OCI-LY3 (cell line): ENCODE data around the gene GNAI1.

ENCODE experiments used
- H2AFZ ChIP-seq: fragments of 200-600, 300-600 bp; shearing (Covaris generic); 2 replicates; pipeline ENCODE4 v1.6.0; 2014; ENCODE audit warnings: antibody characterized with exemption, low read depth, low read length
- H3K27ac ChIP-seq: fragments of 200-600, 300-600 bp; sonication (generic); 2 replicates; pipeline ENCODE4 v1.5.1; 2014; ENCODE audit warnings: mild to moderate bottlenecking, low read length, moderate library complexity, mixed read lengths
- H3K27me3 ChIP-seq: fragments of 200-600, 300-600 bp; sonication (generic); 2 replicates; pipeline ENCODE4 v1.6.1; 2014; ENCODE audit warnings: low read depth, low read length, mixed read lengths
- H3K36me3 ChIP-seq: fragments of 200-600, 300-600 bp; sonication (generic); replicated peaks from 2 replicates; pipeline ENCODE3; 2014; ENCODE audit warnings: low read depth, low read length, mixed read lengths
- H3K4me1 ChIP-seq: fragments of 300-600, 200-600 bp; sonication (generic); 2 replicates; pipeline ENCODE4 v1.6.1; 2014; ENCODE audit warnings: low read length, mixed read lengths
- H3K4me2 ChIP-seq: fragments of 200-600, 300-600 bp; sonication (generic); 2 replicates; pipeline ENCODE4 v1.6.1; 2014; ENCODE audit warnings: low read length, mixed read lengths
- H3K4me3 ChIP-seq: fragments of 300-600, 200-600 bp; sonication (generic); 2 replicates; pipeline ENCODE4 v1.5.1; 2014; ENCODE audit warnings: antibody characterized with exemption, mild to moderate bottlenecking, low read length, moderate library complexity
- H3K79me2 ChIP-seq: fragments of 300-600, 200-600 bp; shearing (Covaris generic); 2 replicates; pipeline ENCODE4 v1.6.1; 2014; ENCODE audit warnings: mild to moderate bottlenecking, low read length, mixed read lengths
- H3K9ac ChIP-seq: fragments of 300-600, 200-600 bp; shearing (Covaris generic); 2 replicates; pipeline ENCODE4 v1.6.0; 2014; ENCODE audit warnings: mild to moderate bottlenecking, low read length, moderate library complexity
- H3K9me3 ChIP-seq: fragments of 200-600, 300-600 bp; shearing (Covaris generic); 2 replicates; pipeline ENCODE4 v1.6.1; 2014; ENCODE audit warnings: low read length, mixed read lengths; ENCODE audit not compliant: insufficient read depth
- H4K20me1 ChIP-seq: fragments of 200-600, 300-600 bp; sonication (generic); 2 replicates; pipeline ENCODE4 v1.6.1; 2016; ENCODE audit warnings: low read length, mixed read lengths; ENCODE audit not compliant: insufficient read depth
- EZH2phosphoT487 ChIP-seq: fragments of 200-600 bp; shearing (Covaris generic); IDR thresholded peaks from 2 replicates; pipeline ENCODE4 v1.6.1; 2018; ENCODE audit warnings: antibody characterized with exemption, mixed run types, low read depth
- TF ChIP-seq, protein P1 (sequence below): fragments of 200-600, 300-600 bp; sonication (generic); IDR thresholded peaks from 2 replicates; pipeline ENCODE4 v1.5.1; 2014; ENCODE audit warnings: antibody characterized with exemption, low read length, low read depth

The GNAI1 gene

DNA sequence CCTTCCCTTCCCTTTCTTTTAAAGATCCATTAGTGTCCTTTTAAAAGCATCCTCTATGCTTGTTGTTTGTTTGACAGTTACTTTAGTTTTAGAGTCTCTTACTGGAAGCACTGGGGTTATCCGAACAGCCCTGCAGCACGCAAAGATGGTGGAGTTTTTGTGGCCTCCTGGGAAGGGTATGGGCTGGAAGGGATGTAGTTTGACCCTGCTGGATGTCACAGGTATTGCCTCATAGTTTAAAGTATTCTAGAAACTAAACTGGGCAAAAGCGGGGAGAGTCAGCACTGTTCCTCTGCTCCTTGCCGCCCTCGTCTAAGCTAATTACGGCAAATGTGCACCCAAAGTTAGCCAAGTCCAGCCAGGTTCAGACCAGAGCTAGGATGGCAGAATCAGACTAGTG is 35.8 kb upstream of the GNAI1 start:
- Histone ChIP-seq H3K4me2 (no peak overlapping the region), H3K9ac (no peak overlapping the region), H3K4me1 (no peaks in the 10 kb centered on the region), H3K36me3 (no peaks in the 10 kb centered on the region), H3K4me3 (no peak overlapping the region), H3K9me3 (no peaks in the 10 kb centered on the region), H4K20me1 (no peaks in the 10 kb centered on the region), H3K79me2 (no peaks in the 10 kb centered on the region), H3K27ac (no peak overlapping the region), H2AFZ (no peak overlapping the region), H3K27me3 (no peaks in the 10 kb centered on the region)
- TF ChIP-seq, protein P1, sequence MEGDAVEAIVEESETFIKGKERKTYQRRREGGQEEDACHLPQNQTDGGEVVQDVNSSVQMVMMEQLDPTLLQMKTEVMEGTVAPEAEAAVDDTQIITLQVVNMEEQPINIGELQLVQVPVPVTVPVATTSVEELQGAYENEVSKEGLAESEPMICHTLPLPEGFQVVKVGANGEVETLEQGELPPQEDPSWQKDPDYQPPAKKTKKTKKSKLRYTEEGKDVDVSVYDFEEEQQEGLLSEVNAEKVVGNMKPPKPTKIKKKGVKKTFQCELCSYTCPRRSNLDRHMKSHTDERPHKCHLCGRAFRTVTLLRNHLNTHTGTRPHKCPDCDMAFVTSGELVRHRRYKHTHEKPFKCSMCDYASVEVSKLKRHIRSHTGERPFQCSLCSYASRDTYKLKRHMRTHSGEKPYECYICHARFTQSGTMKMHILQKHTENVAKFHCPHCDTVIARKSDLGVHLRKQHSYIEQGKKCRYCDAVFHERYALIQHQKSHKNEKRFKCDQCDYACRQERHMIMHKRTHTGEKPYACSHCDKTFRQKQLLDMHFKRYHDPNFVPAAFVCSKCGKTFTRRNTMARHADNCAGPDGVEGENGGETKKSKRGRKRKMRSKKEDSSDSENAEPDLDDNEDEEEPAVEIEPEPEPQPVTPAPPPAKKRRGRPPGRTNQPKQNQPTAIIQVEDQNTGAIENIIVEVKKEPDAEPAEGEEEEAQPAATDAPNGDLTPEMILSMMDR, result no peak
- no peak for TF ChIP-seq EZH2phosphoT487

DNA sequence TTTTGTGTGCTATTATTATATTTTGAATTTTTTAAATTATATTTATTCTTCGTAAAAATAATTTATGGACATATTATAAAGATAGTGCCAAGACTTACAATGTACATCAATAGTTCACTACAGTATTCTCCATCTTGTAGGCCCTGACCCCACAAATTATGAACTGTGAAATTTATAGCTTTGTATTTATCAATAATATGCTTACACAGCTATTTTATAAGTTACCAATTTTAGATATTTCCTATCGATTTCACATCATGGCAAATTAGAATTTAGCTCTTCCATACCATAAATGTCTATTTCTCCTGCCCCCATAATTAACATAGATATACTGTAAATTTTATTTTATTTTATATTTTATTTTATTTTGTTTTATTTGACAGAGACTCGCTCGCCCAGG is 34.4 kb upstream of the GNAI1 start:
- TF ChIP-seq, protein P1, result no peak
- no peak for TF ChIP-seq EZH2phosphoT487
- no peaks in the 10 kb centered on the region for H3K4me1 ChIP-seq
- no peaks in the 10 kb centered on the region for H3K36me3 ChIP-seq
- H3K9me3 ChIP-seq, result no peaks in the 10 kb centered on the region
- no peaks in the 10 kb centered on the region for H3K27me3 ChIP-seq
- no peak overlapping the region for H3K27ac ChIP-seq
- no peak overlapping the region for H2AFZ ChIP-seq
- no peaks in the 10 kb centered on the region for H4K20me1 ChIP-seq
- H3K4me2 ChIP-seq, result no peak overlapping the region
- H3K9ac ChIP-seq, result no peak overlapping the region
- no peaks in the 10 kb centered on the region for H3K79me2 ChIP-seq
- H3K4me3 ChIP-seq, result no peak overlapping the region

DNA sequence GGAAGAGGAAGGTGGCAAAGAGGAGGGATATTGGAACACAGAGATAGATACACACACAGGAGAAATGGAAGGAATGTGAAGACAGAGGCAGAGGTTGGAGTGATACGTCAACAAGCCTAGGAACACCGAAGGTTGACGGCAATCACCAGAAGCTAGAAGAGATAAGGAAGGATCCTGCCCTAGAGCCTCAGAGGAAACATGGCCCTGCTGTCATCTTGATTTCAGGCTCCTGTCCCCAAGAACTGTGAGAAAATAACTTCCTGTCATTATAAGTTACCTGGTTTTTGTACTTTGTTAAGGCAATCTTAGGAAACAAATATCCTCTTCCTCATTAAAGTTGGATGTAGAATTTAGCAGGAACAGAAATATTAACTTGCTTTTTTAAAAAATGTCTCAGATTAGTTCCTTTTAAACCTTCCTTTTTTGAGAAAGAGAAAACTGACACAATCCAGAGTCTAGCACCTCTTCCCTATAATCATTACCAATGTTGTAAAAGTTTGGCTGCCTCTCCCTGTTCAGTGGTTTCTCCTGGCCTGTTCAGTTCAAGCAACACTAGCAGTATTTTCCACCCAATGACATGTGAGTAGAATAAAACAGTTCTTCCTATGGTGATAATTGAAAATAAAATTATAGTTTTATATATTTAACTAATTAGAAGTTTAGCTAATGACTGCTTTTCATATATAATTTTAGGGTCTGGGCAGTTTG is 28.8 kb upstream of the GNAI1 start:
- H3K27ac ChIP-seq, result no peak overlapping the region
- H3K9ac ChIP-seq, result no peak overlapping the region
- H3K79me2 ChIP-seq, result no peaks in the 10 kb centered on the region
- no peaks in the 10 kb centered on the region for H4K20me1 ChIP-seq
- no peak overlapping the region for H2AFZ ChIP-seq
- H3K36me3 ChIP-seq, result no peaks in the 10 kb centered on the region
- H3K4me1 ChIP-seq, result no peaks in the 10 kb centered on the region
- TF ChIP-seq, protein P1, result no peak
- no peak for TF ChIP-seq EZH2phosphoT487
- no peaks in the 10 kb centered on the region for H3K27me3 ChIP-seq
- H3K4me3 ChIP-seq, result no peak overlapping the region
- H3K4me2 ChIP-seq, result no peak overlapping the region
- no peaks in the 10 kb centered on the region for H3K9me3 ChIP-seq

DNA sequence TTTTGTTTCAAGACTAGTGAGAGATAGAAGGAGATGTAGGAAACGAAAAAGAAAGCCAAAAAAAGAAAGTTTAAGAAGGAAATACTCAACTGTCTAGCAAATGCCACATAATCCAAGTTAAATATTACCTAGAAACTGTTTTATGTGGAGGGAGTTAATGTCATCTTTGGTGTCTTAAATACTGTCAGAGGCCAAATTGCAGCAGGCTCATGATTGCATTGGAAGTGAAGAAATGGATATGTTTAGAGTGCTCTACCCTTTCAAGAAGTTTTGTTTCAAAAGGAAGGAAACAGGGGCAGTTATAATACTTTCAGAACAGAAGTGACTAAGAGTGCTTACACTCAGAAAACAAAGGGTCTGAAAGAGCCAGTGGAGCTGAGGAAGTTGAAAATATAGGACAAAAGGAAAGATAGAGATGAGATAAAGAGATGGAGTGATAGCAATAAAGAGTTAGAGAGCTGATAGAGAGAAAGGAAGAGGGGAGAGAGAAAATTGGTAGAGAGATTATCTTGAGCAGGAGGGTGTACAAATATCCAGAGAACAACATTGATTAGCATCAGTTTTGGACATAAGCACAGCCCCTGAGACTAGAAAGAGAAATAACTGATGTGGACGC is 28.0 kb upstream of the GNAI1 start:
- no peaks in the 10 kb centered on the region for H3K27me3 ChIP-seq
- H3K9ac ChIP-seq, result no peak overlapping the region
- no peaks in the 10 kb centered on the region for H3K36me3 ChIP-seq
- H3K27ac ChIP-seq, result no peak overlapping the region
- H3K4me3 ChIP-seq, result no peak overlapping the region
- no peaks in the 10 kb centered on the region for H3K9me3 ChIP-seq
- H3K4me2 ChIP-seq, result no peak overlapping the region
- no peak overlapping the region for H2AFZ ChIP-seq
- H3K79me2 ChIP-seq, result no peaks in the 10 kb centered on the region
- no peak for TF ChIP-seq EZH2phosphoT487
- TF ChIP-seq, protein P1, result no peak
- no peaks in the 10 kb centered on the region for H4K20me1 ChIP-seq
- no peaks in the 10 kb centered on the region for H3K4me1 ChIP-seq
